Measurements from ENCODE around the gene ERGIC1.
"Not testable (repeated sequence)": the region's sequence is repeated elsewhere in the genome, so short reads cannot be mapped to it uniquely, and the experiment has no call there.

- not testable (repeated sequence) for TF ChIP-seq CTCF, POLR2A (IDR thresholded peaks at IDR 0.05)
These were observed 17.2 kb downstream of the ERGIC1 start for GRCh38 chr5:172851254-172851653.

Data from adrenal gland (tissue), 5 donors.